Inflammatory macrophage (primary cell): ENCODE data around the gene TARDBP.
"Not testable (repeated sequence)": the region's sequence is repeated elsewhere in the genome, so short reads cannot be mapped to it uniquely, and the experiment has no call there.

ENCODE experiments used
- DNase-seq, 2 donors: peaks; one replicate each; pipeline ENCODE4 v3.0.0-alpha.2; 2020 to 2022
- total RNA-seq, 18 experiments: gene quantifications; one replicate each; lab custom pipeline; 2026; ENCODE audit warnings: mixed read lengths in 6 of 18, inconsistent platforms in 2 of 18; lab: John Stamatoyannopoulos, UW

The TARDBP gene
- 26.1 to 98.3 (median 56.4) reads per million in 18 experiments for total RNA-seq

- DNase-seq = peak; percentile 84 to 90
Measured at GRCh38 chr1:11012260-11013159, at the start of gene TARDBP. TARDBP (plus strand) TSS chr1:11012654; CDS start chr1:11013728, 1,074 bp downstream.

DNA sequence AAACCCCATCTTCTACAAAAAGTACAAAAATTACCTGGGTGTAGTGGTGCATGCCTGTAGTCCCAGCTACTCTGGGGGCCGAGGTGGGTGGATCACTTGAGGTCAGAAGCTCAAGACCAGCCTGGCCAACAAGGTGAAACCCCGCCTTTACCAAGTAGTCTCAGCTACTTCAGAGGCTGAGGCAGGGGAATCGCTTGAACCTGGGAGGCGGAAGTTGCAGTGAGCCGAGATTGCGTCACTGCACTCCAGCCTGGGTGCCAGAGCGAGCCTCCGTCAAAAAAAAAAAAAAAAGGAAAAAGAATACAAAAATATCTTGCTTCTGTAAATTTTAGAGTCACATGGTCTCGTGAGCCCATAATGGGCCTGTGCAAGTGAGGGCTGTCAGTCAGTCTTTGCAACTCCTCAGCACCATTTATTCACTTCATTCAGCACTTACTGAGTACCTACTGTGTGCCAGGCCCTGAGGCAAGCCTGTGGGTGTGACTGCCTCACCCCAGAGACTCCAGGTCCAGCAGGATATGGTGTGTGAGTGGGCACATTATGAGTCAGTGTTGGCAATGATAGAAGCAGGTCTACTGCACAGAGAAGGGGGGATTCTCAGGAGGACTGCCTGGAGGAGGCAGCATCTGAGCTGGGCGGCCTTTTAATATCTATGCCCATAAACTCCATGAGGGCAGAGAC, 46.8 kb upstream of the TARDBP start:
- DNase-seq = peak; percentile 77 to 87

DNA sequence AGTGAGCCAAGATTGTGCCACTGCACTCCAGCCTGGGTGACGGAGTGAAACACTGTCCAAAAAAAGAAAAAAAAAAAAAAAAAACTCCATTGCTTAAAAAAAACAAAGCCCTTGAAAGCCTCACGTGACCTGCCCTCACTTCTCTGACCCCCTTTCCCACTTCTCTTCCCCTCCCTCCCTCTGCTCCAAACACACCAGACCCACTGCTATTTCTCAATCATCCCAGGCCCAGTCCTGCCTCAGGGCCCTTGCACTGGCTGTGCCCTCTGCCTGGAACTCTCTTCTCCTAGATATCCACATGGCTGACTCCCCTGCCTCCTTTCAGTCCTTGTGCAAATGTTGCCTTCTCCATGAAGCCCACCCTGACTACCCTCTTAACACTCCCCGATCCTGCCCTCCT, 45.4 kb upstream of the TARDBP start:
- DNase-seq = peak; percentile 13 to 19

GRCh38 chr1:10968411-10968826, 44.0 kb upstream of the TARDBP start:
- no peak for DNase-seq

DNA sequence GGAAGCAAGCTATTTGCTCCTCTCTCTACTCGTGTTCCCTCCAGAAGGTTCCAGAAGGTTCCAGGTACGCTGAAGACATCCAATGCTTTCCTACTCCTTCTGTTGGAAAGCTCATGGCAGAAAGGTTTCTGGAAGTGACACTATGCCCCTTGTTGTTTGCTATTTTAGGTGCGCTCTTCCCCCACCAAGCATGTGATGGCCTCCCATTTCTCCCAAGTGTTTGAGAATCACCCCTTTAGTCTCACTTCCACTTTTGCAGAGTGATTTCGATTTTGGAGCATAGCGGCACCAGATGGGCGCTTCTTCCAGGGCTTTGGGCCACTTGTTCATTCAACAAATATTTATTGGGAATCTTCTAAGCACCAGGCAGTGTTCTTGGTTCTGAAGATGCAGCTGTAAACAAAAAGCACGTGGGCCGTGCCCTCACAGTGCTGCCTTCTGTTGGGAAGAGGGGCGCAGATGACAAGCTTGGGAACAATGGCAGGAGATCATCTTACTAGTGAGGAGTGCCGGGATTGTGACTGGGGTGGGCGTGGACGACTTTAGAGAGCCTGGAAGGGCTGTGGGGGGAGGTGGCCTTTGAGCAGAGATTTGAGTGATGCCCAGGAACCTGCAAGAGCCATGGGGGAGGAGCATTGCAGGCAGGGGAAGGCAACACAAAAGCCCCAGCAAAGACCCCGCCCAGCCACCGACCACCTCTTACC, 43.0 kb upstream of the TARDBP start:
- peak; percentile 20 to 49 for DNase-seq

DNA sequence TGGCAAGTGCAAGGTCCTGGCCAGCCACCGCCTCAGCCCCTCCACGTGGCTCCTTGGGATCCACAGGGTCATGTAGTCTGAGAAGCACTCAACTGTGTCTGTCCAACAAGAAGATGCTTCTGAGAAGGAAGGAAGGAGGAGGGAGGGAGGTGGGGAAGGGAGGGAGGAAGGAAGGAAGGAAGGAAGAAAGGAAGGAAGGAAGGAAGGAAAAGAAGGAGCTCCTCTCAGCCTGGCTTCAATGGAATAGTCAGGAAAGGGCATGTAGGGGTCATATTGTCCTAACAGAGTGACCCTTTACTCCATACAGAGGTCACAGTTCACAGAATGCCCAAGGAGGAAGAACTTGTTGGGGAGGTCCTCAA, 42.5 kb upstream of the TARDBP start:
- no peak for DNase-seq

- no peak for DNase-seq
Measured at GRCh38 chr1:10973552-10973951, 38.9 kb upstream of the TARDBP start.

- no peak for DNase-seq
Measured at GRCh38 chr1:10973956-10974881, 38.2 kb upstream of the TARDBP start.

- DNase-seq = peak; percentile 15 to 65
Measured at GRCh38 chr1:10975567-10976326, 36.7 kb upstream of the TARDBP start.

GRCh38 chr1:10978719-10979118, 33.7 kb upstream of the TARDBP start:
- no peak for DNase-seq

GRCh38 chr1:10979483-10979920, 33.0 kb upstream of the TARDBP start:
- DNase-seq = peak; percentile 41 to 54

- peak in 1 of 2 donors; percentile 16 for DNase-seq
Measured at GRCh38 chr1:10980094-10980577, 32.3 kb upstream of the TARDBP start.

GRCh38 chr1:10980841-10981727, 31.4 kb upstream of the TARDBP start:
- DNase-seq = peak; percentile 19 to 55

- DNase-seq = no peak
Measured at GRCh38 chr1:10986525-10986890, 25.9 kb upstream of the TARDBP start.

GRCh38 chr1:10987840-10988417, 24.5 kb upstream of the TARDBP start:
- DNase-seq = no peak

GRCh38 chr1:10989095-10989494, 23.4 kb upstream of the TARDBP start:
- no peak for DNase-seq

- DNase-seq = not testable (repeated sequence)
Measured at GRCh38 chr1:10989920-10990516, 22.4 kb upstream of the TARDBP start.

DNA sequence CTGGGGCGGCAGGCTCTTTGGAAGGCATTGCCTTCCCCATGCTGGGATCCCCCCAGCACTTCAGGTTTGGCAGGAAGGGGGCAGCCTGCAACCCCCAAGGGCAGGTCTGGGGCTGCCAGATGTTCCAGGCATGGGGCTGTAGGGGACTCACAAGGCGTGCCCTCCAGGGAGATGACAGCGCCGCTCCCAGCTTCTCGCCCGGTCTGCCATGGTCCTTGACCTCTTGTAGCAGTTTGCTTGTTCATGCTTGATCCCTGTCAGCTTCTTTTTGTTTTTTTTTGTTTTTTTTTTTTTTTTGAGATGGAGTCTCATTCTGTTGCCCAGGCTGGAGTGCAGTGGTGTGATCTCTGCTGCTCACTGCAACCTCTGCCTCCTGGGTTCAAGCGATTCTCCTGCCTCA, 21.6 kb upstream of the TARDBP start:
- no peak for DNase-seq

- DNase-seq = not testable (repeated sequence)
Measured at GRCh38 chr1:10992004-10992403, 20.4 kb upstream of the TARDBP start.
